Gastrocnemius medialis (tissue), 4 donors: ENCODE measurements around the gene CENPP.

Experiments used
- POLR2A ChIP-seq, 2 donors: fragments of 450-650 bp; IDR thresholded peaks; one replicate each; pipeline ENCODE4 v1.6.1; 2017; ENCODE audit warnings: antibody characterized with exemption in 2 of 2, mild to moderate bottlenecking in 2 of 2, moderate library complexity in 2 of 2
- TF ChIP-seq, protein P1 (sequence below), 5 experiments: fragments of 450-650 bp in 3 of 5; fragments of 200-600 bp in 2 of 5; sonication (generic) in 2 of 5; IDR thresholded peaks in 4 of 5; conservative IDR thresholded peaks in 1 of 5; 1 replicate in 4 of 5; 2 replicates in 1 of 5; pipeline ENCODE4 v1.5.1; 2016 to 2019; ENCODE audit warnings: antibody characterized with exemption in 5 of 5, mild to moderate bottlenecking in 3 of 5, moderate library complexity in 3 of 5

DNA sequence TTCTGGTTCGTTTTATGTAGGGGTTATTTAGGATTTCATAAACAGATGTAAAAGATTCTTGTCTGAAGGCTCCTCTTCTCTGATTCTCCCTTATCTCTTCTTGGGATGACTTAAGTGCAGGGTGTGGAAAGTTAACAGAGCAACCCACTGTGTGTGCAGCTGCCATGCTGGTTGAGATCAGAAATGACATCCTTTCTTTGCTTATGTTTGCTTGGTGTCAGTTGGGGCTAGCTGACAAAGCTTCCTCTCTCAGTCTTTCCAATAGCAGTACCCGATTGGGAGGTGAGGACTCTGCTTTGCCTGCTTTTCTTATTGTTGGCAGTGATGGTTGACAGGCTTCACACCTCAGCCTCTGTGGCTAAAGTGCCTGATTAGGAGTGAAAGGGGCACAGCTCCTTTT is 52.1 kb downstream of the CENPP start:
- TF ChIP-seq POLR2A (IDR thresholded peaks at IDR 0.05) = no peak
- TF ChIP-seq, protein P1, sequence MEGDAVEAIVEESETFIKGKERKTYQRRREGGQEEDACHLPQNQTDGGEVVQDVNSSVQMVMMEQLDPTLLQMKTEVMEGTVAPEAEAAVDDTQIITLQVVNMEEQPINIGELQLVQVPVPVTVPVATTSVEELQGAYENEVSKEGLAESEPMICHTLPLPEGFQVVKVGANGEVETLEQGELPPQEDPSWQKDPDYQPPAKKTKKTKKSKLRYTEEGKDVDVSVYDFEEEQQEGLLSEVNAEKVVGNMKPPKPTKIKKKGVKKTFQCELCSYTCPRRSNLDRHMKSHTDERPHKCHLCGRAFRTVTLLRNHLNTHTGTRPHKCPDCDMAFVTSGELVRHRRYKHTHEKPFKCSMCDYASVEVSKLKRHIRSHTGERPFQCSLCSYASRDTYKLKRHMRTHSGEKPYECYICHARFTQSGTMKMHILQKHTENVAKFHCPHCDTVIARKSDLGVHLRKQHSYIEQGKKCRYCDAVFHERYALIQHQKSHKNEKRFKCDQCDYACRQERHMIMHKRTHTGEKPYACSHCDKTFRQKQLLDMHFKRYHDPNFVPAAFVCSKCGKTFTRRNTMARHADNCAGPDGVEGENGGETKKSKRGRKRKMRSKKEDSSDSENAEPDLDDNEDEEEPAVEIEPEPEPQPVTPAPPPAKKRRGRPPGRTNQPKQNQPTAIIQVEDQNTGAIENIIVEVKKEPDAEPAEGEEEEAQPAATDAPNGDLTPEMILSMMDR (IDR thresholded peaks at IDR 0.05 in 4 of 5, conservative IDR thresholded peaks at IDR 0.05 in 1 of 5) = no peak
